ENCODE results near the gene NCOA3. TPM values are rescaled to one million over a fixed set of nuclear protein-coding genes. Genes with fewer than 3 reads are reported as not detected.

The NCOA3 gene
- total RNA-seq, 1 experiment from 2014 or later = 23.3 TPM

GRCh38 chr20:47676912-47677634 lies 175.4 kb downstream of the NCOA3 start:
- Histone ChIP-seq H3K56ac (ENCODE audit: insufficient read length, low read depth, low read length) (no peak overlapping the region), H4K91ac (ENCODE audit: insufficient read length, low read depth, low read length) (no peak overlapping the region), H3K23ac (ENCODE audit: insufficient read length, low read depth, low read length) (no peak overlapping the region), H3K9ac (ENCODE audit: extremely low read depth, insufficient read length, low read length) (no peak overlapping the region), H3T11ph (ENCODE audit: low read length) (no peak overlapping the region), H2BK12ac (ENCODE audit: insufficient read length, low read depth, low read length) (no peak overlapping the region), H4K20me1 (ENCODE audit: control insufficient read depth, insufficient read depth, insufficient read length) (no peaks in the 10 kb centered on the region), H2BK15ac (ENCODE audit: low read depth, low read length) (no peak overlapping the region), H3K4me2 (ENCODE audit: insufficient read depth, insufficient read length, low read length) (no peak overlapping the region), H3K23me2 (ENCODE audit: insufficient read length, low read depth, low read length, poor library complexity, severe bottlenecking) (no peaks in the 10 kb centered on the region), H3K9me3 (ENCODE audit: control insufficient read depth, low read depth, low read length) (no peaks in the 10 kb centered on the region), H4K8ac (replicated peaks; ENCODE audit: insufficient read length, low read depth, low read length) (no peak overlapping the region), H2AK5ac (ENCODE audit: insufficient read length, low read length) (no peak overlapping the region), H3K4me1 (ENCODE audit: insufficient read depth, low read length) (no peaks in the 10 kb centered on the region), H2BK5ac (ENCODE audit: insufficient read length, low read length) (no peak overlapping the region), H3K18ac (ENCODE audit: insufficient read length, low read depth, low read length) (no peak overlapping the region), H3K27ac (ENCODE audit: insufficient read length, low read depth, low read length) (no peak overlapping the region), H3K14ac (ENCODE audit: insufficient read depth, low read length) (no peak overlapping the region), H2BK120ac (ENCODE audit: low read depth, low read length, poor library complexity, severe bottlenecking) (no peak overlapping the region), H4K5ac (ENCODE audit: insufficient read length, low read depth, low read length) (no peak overlapping the region), H2BK20ac (ENCODE audit: low read depth, low read length, poor library complexity, severe bottlenecking) (no peak overlapping the region), H3K79me1 (ENCODE audit: insufficient read depth, low read depth, low read length, poor library complexity, severe bottlenecking) (no peaks in the 10 kb centered on the region), H3K27me3 (ENCODE audit: insufficient read depth, low read length) (no peaks in the 10 kb centered on the region), H3K79me2 (ENCODE audit: insufficient read depth, low read length) (no peaks in the 10 kb centered on the region), H2AFZ (ENCODE audit: low read length) (no peak overlapping the region), H3K4ac (ENCODE audit: low read depth, low read length) (no peak overlapping the region)
- no peak for DNase-seq
- Mint-ChIP-seq H3K4me3 (no peak overlapping the region), H3K36me3 (ENCODE audit: insufficient read depth in 1 of 3, low read depth in 3 of 3) (peaks cover 0 to 4% (median 0%) of the 10 kb centered on the region in 3 experiments; a peak in 3 of 7 replicates), H3K4me1 (peaks cover 4 to 17% of the 10 kb centered on the region in 2 experiments), H3K27me3 (ENCODE audit: low read depth) (no peaks in the 10 kb centered on the region; the same call in 1 of the 2 replicates), H3K27ac (no peak overlapping the region), H3K9me3 (no peaks in the 10 kb centered on the region)
- WGBS (ENCODE audit: extremely low coverage, insufficient read length, low lambda C conversion rate) = no CpG with 5 or more reads among the region's 18 CpGs
- no peak for TF ChIP-seq CTCF (conservative IDR thresholded peaks at IDR 0.05)

Data from H9 (cell line).